WTC11 (cell line): Measurements from ENCODE around the gene RHBDD1. TPM values are rescaled to one million over a fixed set of nuclear protein-coding genes. Genes with fewer than 3 reads are reported as not detected.

ENCODE experiments used
- ATAC-seq: fragments of 200-7000 bp; cut with Tn5 transposase; 2 replicates; pipeline ENCODE4 v1.10.0; 2021; ENCODE audit warnings: mild to moderate bottlenecking, moderate library complexity
- CTCF ChIA-PET: fragments of 300-600 bp; sonication (Branson Sonifier 250); formaldehyde crosslinking; loops from one replicate; lab custom pipeline; 2021; ENCODE audit warnings: antibody characterized with exemption; lab: Charles Lee
- POLR2A ChIA-PET: fragments of 350-600 bp; sonication (Branson Sonifier 250); formaldehyde crosslinking; loops from one replicate; lab custom pipeline; 2021; ENCODE audit warnings: antibody characterized with exemption; lab: Charles Lee
- DNase-seq: peaks from one replicate; pipeline ENCODE4 v3.0.0; 2021; ENCODE audit warnings: low spot score
- H3K27ac Mint-ChIP-seq: 2 replicates; pipeline ENCODE4 v1.8.0; 2021; ENCODE audit warnings: mixed read lengths
- H3K27me3 Mint-ChIP-seq: 2 replicates; pipeline ENCODE4 v1.8.0; 2021; ENCODE audit warnings: low read depth, mild to moderate bottlenecking, moderate library complexity, mixed read lengths
- H3K36me3 Mint-ChIP-seq: 2 replicates; pipeline ENCODE4 v1.8.0; 2021; ENCODE audit warnings: mixed read lengths
- H3K4me1 Mint-ChIP-seq: 2 replicates; pipeline ENCODE4 v1.8.0; 2022; ENCODE audit warnings: mixed read lengths
- H3K4me3 Mint-ChIP-seq: 2 replicates; pipeline ENCODE4 v1.8.0; 2021; ENCODE audit warnings: mild to moderate bottlenecking, moderate library complexity, mixed read lengths
- H3K9me3 Mint-ChIP-seq: 2 replicates; pipeline ENCODE4 v1.8.0; 2021; ENCODE audit warnings: mixed read lengths
- CBFB ChIP-seq: sonication (generic); formaldehyde crosslinking; IDR thresholded peaks from 2 replicates; pipeline ENCODE4 v1.8.1; 2022; ENCODE audit warnings: mild to moderate bottlenecking, low read depth, missing genetic modification reagents
- CREM ChIP-seq: sonication (generic); formaldehyde crosslinking; IDR thresholded peaks from 2 replicates; pipeline ENCODE4 v1.8.1; 2022; ENCODE audit warnings: mild to moderate bottlenecking, missing genetic modification reagents, moderate library complexity
- CTCF ChIP-seq: fragments of 200-600 bp; IDR thresholded peaks from 2 replicates; pipeline ENCODE4 v1.8.0; 2022; ENCODE audit warnings: antibody characterized with exemption
- E2F5 ChIP-seq: sonication (generic); formaldehyde crosslinking; IDR thresholded peaks from 2 replicates; pipeline ENCODE4 v1.8.1; 2022; ENCODE audit warnings: mild to moderate bottlenecking, moderate library complexity, missing genetic modification reagents
- FOXJ3 ChIP-seq: sonication (generic); formaldehyde crosslinking; IDR thresholded peaks from 2 replicates; pipeline ENCODE4 v1.9.0; 2021; ENCODE audit warnings: missing genetic modification reagents, mild to moderate bottlenecking, borderline replicate concordance
- GRHL2 ChIP-seq: fragments of 250-450 bp; sonication (Bioruptor Pico); IDR thresholded peaks from 2 replicates; pipeline ENCODE4 v1.8.0; 2022; ENCODE audit warnings: mild to moderate bottlenecking, moderate library complexity; ENCODE audit not compliant: insufficient replicate concordance, severe bottlenecking
- IRF2 ChIP-seq: sonication (generic); formaldehyde crosslinking; IDR thresholded peaks from 2 replicates; pipeline ENCODE4 v1.8.0; 2022; ENCODE audit warnings: low read depth, missing genetic modification reagents, borderline replicate concordance
- JUN ChIP-seq: sonication (generic); formaldehyde crosslinking; IDR thresholded peaks from 2 replicates; pipeline ENCODE4 v1.8.0; 2023; ENCODE audit warnings: mild to moderate bottlenecking, missing genetic modification reagents
- KAT7 ChIP-seq: sonication (generic); formaldehyde crosslinking; IDR thresholded peaks from 2 replicates; pipeline ENCODE4 v1.8.1; 2023; ENCODE audit warnings: missing genetic modification reagents, mild to moderate bottlenecking, borderline replicate concordance
- NFE2L1 ChIP-seq: sonication (generic); formaldehyde crosslinking; IDR thresholded peaks from 2 replicates; pipeline ENCODE4 v1.8.1; 2023; ENCODE audit warnings: missing genetic modification reagents
- NFYB ChIP-seq: sonication (generic); formaldehyde crosslinking; conservative IDR thresholded peaks from 2 replicates; pipeline ENCODE4 v1.8.0; 2022; ENCODE audit warnings: low read depth, missing genetic modification reagents
- NR3C1 ChIP-seq: sonication (generic); formaldehyde crosslinking; conservative IDR thresholded peaks from 2 replicates; pipeline ENCODE4 v1.8.1; 2023; ENCODE audit warnings: low read depth, mild to moderate bottlenecking, missing genetic modification reagents
- PREB ChIP-seq: sonication (generic); formaldehyde crosslinking; IDR thresholded peaks from 2 replicates; pipeline ENCODE4 v1.8.1; 2022; ENCODE audit warnings: mild to moderate bottlenecking, missing genetic modification reagents, moderate library complexity, borderline replicate concordance
- PRRX2 ChIP-seq: fragments of 250-450 bp; sonication (Bioruptor Pico); IDR thresholded peaks from 2 replicates; pipeline ENCODE4 v1.8.0; 2021; ENCODE audit warnings: mild to moderate bottlenecking
- RELA ChIP-seq: sonication (generic); formaldehyde crosslinking; IDR thresholded peaks from 2 replicates; pipeline ENCODE4 v1.8.1; 2022; ENCODE audit warnings: missing genetic modification reagents, mild to moderate bottlenecking, borderline replicate concordance
- STAT6 ChIP-seq: sonication (generic); formaldehyde crosslinking; conservative IDR thresholded peaks from 2 replicates; pipeline ENCODE4 v1.8.1; 2023; ENCODE audit warnings: mild to moderate bottlenecking, low read depth, missing genetic modification reagents, moderate library complexity
- TCF7 ChIP-seq: sonication (generic); formaldehyde crosslinking; IDR thresholded peaks from 2 replicates; pipeline ENCODE4 v1.8.0; 2022; ENCODE audit warnings: mild to moderate bottlenecking, low read depth, missing genetic modification reagents, moderate library complexity
- TEAD1 ChIP-seq: sonication (generic); formaldehyde crosslinking; IDR thresholded peaks from 2 replicates; pipeline ENCODE4 v1.8.0; 2022; ENCODE audit warnings: mild to moderate bottlenecking, missing genetic modification reagents
- TEAD4 ChIP-seq: sonication (generic); formaldehyde crosslinking; IDR thresholded peaks from 2 replicates; pipeline ENCODE4 v1.8.0; 2022; ENCODE audit warnings: mild to moderate bottlenecking, missing genetic modification reagents
- ZNF232 ChIP-seq: sonication (generic); formaldehyde crosslinking; IDR thresholded peaks from 2 replicates; pipeline ENCODE4 v1.8.0; 2022; ENCODE audit warnings: mild to moderate bottlenecking, missing genetic modification reagents
- ZNF532 ChIP-seq: fragments of 250-450 bp; sonication (Bioruptor Pico); IDR thresholded peaks from 2 replicates; pipeline ENCODE4 v1.9.0; 2021; ENCODE audit warnings: mild to moderate bottlenecking, borderline replicate concordance
- total RNA-seq: library from RNA; stranded (reverse); gene quantifications from 3 replicates; pipeline ENCODE4 v1.2.3, GENCODE V29; 2021
- TF ChIP-seq, protein P1 (sequence below): sonication (generic); formaldehyde crosslinking; IDR thresholded peaks from 2 replicates; pipeline ENCODE4 v1.8.1; 2023; ENCODE audit warnings: mild to moderate bottlenecking, missing genetic modification reagents

RHBDD1 gene
- total RNA-seq, 1 experiment from 2014 or later: 25.7 TPM

- H3K9me3 Mint-ChIP-seq: no peaks in the 10 kb centered on the region
- H3K4me1 Mint-ChIP-seq: peaks cover 44% of the 10 kb centered on the region
- H3K4me3 Mint-ChIP-seq: no peak overlapping the region
- peak overlapping the region; percentile 87 for H3K27ac Mint-ChIP-seq
- ChIA-PET CTCF (no interaction called here), POLR2A (no interaction called here)
- DNase-seq (no peak), ATAC-seq (peak; percentile 26)
- H3K36me3 Mint-ChIP-seq: peaks cover 2% of the 10 kb centered on the region
- no peaks in the 10 kb centered on the region for H3K27me3 Mint-ChIP-seq
- no peak for TF ChIP-seq NR3C1
- no peak for TF ChIP-seq NFE2L1 (CRISPR knock-in tag)
- no peak for TF ChIP-seq TEAD4
- TF ChIP-seq IRF2 (CRISPR knock-in tag): no peak
- no peak for TF ChIP-seq FOXJ3
- no peak for TF ChIP-seq CBFB
- no peak for TF ChIP-seq PREB (CRISPR knock-in tag)
- no peak for TF ChIP-seq GRHL2 (CRISPR knock-in tag)
- TF ChIP-seq ZNF232 (CRISPR knock-in tag): no peak
Observed at GRCh38 chr2:226869371-226869770, 33.5 kb downstream of the RHBDD1 start.

- Mint-ChIP-seq H3K9me3 (no peaks in the 10 kb centered on the region), H3K36me3 (no peaks in the 10 kb centered on the region; the same call in 1 of the 2 replicates), H3K4me1 (peaks cover 32% of the 10 kb centered on the region), H3K4me3 (no peak overlapping the region), H3K27me3 (no peaks in the 10 kb centered on the region), H3K27ac (no peak overlapping the region)
- DNase-seq (no peak), ATAC-seq (no peak)
- ChIA-PET POLR2A (interaction anchor here (0.6 kb wide), 1 partner anchor 53 kb away, joined by 4 read pairs; no protein-coding TSS in a partner anchor), CTCF (no interaction called here)
- no peak for TF ChIP-seq STAT6 (CRISPR knock-in tag)
- no peak for TF ChIP-seq ZNF532 (CRISPR knock-in tag)
- no peak for TF ChIP-seq E2F5 (CRISPR knock-in tag)
- TF ChIP-seq TEAD4: no peak
- TF ChIP-seq CREM (CRISPR knock-in tag): no peak
- TF ChIP-seq JUN (CRISPR knock-in tag): no peak
- no peak for TF ChIP-seq CTCF
- TF ChIP-seq TCF7 (CRISPR knock-in tag): no peak
- no peak for TF ChIP-seq KAT7 (CRISPR knock-in tag)
- TF ChIP-seq NFYB (CRISPR knock-in tag): no peak
- no peak for TF ChIP-seq TEAD1 (CRISPR knock-in tag)
- TF ChIP-seq, protein P1, sequence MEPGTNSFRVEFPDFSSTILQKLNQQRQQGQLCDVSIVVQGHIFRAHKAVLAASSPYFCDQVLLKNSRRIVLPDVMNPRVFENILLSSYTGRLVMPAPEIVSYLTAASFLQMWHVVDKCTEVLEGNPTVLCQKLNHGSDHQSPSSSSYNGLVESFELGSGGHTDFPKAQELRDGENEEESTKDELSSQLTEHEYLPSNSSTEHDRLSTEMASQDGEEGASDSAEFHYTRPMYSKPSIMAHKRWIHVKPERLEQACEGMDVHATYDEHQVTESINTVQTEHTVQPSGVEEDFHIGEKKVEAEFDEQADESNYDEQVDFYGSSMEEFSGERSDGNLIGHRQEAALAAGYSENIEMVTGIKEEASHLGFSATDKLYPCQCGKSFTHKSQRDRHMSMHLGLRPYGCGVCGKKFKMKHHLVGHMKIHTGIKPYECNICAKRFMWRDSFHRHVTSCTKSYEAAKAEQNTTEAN (CRISPR knock-in tag): no peak
- no peak for TF ChIP-seq PRRX2 (CRISPR knock-in tag)
- TF ChIP-seq RELA (CRISPR knock-in tag): no peak
- no peak for TF ChIP-seq FOXJ3
- TF ChIP-seq NFE2L1 (CRISPR knock-in tag): no peak
Observed at GRCh38 chr2:226873051-226873620, 37.3 kb downstream of the RHBDD1 start.
